NCI-H1694 treated with DMSO at 0.1 percent for 48 hours (cell line): Measurements from ENCODE around the gene CCL4L2.
"Not testable (repeated sequence)": the region's sequence is repeated elsewhere in the genome, so short reads cannot be mapped to it uniquely, and the experiment has no call there.

Source experiments
- DNase-seq: peaks from one replicate; lab custom pipeline; 2025; lab: John Stamatoyannopoulos, UW

CCL4L2 gene

DNA sequence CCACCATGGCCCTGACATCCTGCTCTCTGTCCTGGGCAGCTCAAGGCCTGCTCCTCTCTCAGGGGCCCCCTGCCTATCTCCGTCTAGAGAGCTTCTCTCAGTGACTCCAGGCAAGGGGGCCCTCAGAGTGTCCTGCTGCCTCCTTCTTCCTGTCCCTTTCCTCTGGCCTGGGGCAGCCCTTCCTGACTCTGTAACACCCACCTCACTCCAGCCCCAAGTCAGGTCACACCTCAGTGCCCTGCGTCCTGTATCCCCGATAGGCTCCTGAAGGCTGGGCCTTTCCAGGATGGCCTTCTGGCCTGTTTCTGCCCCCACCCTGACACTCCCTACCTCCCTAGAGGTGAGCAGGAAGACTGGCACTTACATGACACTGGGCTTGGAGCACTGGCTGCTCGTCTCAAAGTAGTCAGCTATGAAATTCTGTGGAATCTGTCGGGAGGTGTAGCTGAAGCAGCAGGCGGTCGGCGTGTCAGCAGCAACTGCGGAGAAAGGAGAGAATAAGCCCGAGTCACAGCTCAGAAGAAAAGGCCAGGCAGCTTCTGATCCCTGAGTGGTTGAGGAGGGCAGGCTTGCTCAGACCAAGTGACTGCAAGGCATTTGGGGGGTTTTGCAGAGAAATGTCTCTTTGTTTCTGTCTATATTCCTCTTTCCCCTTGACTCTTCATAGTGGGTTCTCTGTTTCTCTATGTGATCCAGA is 15.3 kb upstream of the CCL4L2 start:
- DNase-seq, result no peak

DNA sequence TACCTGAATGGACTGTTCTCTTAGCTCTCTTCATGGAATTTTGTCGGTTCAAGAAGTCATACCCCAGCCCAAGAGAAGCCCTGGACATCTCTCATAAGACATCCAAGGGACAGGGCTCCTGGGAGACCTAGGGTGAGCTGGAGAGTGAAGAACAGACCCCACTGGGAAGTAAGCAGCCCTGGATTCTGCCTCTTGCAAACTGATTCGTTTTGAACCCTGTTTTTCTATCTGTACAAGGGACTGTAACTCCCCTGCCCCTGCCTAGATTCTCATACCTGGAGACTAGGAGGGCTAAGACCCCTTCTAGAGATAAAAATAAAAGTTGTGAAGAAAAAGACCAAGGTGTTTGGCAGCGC is 14.8 kb upstream of the CCL4L2 start:
- no peak for DNase-seq

DNA sequence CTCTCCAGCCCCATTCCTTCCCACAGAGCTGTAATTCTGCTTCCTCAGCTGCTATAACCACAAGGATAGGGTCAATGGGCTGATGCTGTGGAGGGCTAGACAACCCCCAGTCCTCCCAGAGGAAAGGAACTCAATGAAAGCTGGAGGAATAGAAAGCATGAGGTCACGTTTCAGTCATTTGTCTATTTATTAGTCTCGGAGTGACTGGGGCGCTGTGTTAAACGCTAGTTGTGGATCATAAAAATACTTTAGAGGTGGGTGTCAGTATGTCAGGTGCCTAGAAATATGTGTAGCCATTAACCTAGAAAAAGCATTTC is 13.5 kb upstream of the CCL4L2 start:
- no peak for DNase-seq

DNA sequence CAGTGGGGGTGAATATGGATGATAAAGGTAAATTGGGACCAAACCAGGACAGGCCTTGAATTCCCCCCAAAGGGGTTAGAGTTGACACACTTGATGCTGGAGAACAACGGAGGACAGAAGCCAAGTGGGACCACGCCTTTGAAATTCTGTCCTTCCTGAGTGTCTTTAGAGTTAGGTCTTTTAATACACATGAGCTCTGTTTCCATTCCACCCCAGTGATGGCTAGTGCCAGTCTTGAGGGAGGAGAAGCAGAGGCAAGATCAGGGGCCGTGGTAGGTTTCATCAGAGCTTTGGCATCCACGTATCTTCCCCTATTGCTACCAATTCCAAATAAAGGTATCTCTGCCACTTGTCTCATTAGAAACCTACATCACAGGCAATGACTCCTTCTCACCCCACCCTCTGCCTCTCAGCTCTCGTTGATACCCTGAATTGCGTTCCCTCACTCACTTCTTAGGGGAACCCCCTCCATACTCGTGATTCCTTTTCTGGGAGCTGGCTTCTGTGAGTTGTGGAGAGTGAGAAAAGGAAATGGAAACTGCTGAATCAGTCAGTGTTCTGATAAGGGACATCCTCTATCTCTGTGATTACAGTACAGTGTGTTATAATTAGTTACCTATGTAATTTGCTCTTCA is 11.9 kb upstream of the CCL4L2 start:
- DNase-seq, result no peak

DNA sequence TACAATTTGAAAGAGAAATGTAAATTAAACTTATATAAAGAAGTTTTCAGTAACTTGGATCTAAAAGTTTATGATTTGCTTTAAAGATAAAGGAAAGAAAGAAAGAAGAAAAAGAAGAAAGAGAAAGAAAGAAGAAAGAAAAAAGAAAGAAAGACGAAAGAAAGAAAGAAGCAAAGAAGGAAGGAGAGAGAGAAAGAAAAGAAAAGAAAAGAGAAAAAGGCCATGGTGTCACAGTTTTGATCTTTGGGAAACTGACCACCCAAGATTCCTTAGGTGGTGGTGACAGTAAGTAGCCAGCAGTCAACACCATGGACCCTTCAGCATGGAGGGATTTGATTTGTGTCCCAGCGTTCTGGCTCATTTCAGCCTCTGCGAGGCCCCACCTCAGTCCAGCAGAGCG is 9.8 kb upstream of the CCL4L2 start:
- DNase-seq, result not testable (repeated sequence)

DNA sequence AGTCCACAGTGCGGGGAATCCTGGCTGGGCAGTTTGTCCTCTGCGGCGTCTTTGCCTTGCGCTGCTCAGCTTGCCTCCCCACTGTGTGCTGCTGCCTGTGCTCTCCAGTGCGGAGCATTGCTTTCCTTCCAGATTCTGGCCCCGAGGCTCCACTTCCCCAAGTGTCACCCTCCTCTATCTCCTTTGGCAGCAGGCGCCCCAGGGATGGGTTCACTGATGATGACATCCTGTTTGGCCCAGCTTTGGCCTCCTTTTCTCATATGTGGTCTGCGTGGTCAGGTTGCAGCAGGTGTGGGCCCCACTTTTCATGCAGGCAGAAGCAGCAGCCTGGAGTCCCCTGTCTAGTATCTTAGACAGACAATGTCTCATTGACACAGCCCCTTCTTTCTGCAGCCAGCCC is 9.4 kb upstream of the CCL4L2 start:
- DNase-seq, result not testable (repeated sequence)

DNA sequence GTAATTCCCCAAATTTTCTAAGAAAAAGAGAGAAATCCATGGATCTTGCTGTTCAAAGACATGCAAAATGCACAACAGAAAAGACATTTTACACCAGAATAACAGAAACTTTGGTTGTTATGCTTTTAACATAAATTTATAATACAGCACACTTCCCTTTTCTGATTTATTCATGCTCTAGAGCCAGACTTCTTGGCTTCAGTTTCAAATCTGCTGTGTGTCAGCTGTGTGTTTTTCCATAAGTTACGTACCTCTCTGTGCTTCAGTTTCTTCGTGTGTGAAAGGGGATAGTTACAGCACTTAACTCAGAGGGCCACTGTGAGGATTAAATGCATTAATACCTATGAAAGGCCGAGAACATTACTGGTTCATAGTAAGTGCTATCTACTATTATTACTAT is 7.5 kb upstream of the CCL4L2 start:
- DNase-seq, result no peak

DNA sequence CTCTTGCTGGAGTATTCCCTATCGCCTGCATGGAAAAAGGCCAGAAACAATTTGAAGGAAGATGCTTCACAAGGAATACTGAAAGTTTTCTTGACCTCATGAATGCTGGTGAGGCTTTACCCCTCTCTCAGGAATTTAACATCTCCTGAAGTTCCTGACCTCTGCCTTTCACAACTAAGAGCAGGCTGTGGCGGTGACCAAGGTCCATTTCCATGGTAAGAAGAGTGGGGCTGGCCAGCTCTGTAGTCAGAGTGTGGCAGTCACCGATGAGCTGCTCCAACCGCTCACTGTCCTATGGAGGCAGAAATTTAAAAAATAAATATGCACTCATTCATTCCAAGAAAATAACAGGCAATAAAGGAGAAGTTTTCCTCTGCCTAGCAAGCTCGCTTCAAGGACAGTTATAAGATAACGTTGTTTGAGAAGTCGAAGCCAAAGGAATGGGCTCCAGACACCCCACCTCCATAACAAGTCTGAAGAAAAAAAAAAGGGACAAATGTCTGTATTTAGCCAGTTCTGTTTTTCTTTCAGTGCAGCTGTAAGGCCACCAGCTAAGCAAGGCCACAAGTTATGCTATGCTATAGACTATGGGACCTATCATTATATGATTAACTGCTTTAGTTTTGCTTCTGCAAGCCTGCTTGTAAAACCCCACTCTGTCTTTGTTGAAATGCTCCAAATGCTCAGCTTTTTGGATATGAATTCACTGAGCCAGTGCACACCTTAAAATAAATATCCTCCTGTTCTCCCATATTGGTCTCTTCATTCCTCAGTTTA is 6.0 kb upstream of the CCL4L2 start:
- DNase-seq, result no peak

DNA sequence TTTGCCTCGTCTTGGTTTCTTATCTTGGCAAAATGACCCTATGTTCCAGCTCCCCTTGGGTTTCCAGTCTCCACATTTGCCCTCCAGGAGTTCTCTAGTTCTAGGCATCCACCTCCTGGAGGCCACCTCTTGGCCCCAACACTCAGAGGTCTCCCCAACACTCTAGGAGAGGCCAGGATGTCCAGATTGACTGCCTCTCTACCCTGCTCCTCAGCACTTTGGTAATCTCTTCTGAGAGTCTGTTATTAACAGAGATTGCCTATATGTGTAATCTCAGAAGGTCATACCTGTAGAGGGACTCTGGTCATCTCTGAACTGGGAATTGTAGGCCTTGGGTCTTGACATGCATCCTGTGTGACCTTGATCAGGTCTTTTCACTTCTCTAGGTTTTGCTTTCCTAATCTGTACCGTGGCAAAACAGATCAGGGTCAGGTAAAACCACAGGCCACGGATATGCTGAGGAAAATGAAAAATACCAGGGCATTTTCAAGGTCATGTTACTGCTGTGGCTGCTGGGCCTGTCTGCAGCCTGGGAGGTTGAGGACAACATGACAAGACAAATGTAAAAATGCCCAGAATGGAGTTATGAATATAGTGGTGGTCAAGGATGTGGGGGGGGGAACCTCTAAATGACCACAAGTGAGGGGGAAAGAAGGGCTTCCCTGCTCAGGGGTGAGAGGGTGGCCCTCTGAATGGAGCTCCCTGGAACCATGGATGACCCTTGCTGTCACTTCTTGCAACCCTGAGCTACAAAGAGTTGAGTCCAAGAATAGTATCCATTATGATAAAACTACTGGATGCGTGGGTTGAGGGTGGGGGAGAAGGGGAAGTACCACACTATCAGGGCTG is 5.0 kb upstream of the CCL4L2 start:
- no peak for DNase-seq

DNA sequence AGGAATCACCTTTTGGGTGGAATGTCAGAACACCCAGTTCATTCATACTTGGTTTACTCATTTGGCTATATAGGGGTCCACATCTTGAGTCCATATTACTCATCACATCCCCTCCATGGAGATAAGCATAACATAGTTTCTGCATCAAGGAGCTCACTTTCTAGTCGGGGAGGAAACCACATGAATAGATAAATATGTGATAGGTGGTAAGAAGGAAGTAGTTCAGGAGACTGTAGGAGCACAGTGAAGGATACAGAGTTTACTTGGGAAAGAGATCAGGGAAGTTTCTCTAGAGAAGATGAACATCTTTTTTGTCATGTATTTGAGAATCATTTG is 4.4 kb upstream of the CCL4L2 start:
- DNase-seq, result not testable (repeated sequence)

DNA sequence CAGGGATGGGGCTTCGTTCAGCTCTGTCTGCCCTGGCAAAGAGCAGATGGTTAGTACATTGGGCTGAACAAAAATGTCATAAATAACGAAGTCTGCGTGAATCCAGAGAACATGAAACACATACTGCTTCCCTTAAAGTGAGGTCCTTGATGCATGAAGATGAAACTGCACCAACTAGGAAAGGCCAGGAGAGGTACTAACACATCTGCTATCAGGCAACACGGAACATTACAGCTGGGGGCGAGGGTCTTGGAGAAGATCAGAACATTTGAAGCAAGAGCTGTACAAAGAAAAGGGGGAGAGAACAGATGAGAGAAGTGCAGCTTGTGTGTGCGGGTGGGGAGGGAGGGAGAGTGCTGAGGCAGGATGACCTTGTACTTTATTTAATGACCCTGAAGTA is 3.5 kb upstream of the CCL4L2 start:
- DNase-seq, result not testable (repeated sequence)

DNA sequence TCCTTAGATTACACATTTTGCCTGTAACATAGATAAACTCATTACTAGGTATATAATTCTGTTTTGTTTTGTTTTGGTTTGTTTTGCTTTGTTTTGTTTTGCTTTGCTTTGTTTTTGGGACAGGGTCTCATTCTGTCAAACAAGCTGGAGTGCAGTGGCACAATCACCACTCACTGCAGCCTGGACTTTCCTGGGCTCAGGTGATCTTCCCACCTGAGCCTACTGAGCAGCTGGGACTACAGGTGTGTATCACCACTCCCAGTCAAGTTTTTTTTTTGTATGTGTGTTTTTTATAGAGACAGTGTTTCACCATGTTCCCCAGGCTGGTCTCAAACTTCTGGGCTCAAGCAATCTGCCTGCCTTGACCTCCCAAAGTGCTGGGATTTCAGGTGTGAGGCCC is 1.3 kb upstream of the CCL4L2 start:
- no peak for DNase-seq

DNA sequence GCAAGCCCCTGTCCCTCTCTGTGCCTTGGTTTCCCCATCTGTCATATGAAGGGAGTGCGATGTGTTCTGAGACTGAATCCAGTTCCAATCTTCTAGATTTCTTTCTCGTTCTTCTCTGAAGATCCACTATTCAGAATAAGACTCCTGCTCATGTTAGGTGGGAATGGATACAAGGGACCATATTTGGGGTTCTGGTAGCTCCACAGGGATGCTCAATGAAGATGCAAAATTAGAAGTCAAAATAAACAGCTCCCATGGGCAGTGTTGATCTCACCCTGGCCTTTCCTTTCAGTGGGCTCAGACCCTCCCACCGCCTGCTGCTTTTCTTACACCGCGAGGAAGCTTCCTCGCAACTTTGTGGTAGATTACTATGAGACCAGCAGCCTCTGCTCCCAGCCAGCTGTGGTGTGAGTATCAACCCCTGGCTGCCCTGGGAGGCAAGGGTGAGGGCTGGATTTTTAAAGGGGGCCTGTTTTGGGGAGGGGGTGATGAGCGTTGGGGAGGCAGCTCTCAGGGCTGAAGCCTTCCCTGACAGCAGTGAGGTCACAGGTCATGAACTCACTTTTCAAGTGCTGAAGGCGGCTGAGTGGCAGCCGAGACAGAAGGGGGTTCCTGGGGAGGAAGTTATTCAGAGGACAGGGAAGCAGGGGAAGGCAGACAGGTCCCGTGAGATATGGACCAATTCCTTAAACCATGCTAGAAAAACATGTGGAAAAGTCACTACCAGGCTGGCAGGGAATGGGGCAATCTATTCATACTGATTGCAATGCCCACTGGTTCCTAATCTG is 815 bp downstream of the CCL4L2 start:
- not testable (repeated sequence) for DNase-seq

DNA sequence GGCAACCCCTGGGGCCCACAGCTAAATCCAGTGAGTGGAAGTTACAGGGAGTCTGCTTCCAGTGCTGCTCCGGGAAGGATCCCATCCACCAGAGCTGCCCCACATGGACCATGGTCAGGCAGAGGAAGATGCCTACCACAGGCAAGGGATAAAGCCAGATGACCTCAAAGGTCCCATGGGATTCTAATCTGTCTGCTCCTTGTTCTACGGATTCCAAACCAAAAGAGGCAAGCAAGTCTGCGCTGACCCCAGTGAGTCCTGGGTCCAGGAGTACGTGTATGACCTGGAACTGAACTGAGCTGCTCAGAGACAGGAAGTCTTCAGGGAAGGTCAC is 1.4 kb downstream of the CCL4L2 start:
- no peak for DNase-seq

DNA sequence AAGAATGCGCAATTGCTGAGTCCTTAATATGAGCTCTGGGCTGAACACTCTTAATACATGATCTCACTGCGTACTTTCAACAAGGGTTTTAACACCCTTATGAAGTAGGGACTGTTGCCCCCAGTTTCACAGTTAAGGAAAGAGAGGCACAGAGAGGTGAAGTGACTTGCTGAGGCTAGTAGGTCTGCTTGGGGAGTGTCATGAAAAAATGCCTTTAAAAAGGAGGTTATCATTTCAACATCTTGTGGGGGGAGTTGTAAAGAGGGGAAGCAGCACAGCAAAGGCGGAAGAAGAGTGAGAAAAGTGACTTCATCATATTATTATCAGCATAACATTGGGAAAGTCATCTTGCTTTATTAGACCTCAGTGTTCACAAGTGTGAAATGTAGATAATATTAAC is 2.1 kb downstream of the CCL4L2 start:
- no peak for DNase-seq

DNA sequence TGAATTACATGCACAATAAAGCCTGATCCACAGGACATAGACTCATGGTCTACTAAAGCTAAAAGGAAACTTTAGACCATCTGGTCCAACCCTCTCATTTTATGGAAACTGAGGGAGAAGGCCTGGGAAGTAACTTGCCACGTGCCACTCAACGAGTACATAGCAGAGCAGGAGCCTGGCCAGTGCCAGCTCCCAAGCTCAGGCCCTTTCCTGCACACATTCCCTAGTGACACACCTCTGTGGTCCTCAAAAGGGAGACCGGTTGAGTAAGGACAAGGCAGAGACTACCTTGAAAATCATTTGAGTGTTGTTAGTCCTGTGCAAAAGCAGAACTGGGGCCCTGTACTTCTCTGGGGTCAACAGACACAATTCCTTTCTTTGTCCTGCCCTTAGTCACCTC is 2.8 kb downstream of the CCL4L2 start:
- DNase-seq, result no peak

DNA sequence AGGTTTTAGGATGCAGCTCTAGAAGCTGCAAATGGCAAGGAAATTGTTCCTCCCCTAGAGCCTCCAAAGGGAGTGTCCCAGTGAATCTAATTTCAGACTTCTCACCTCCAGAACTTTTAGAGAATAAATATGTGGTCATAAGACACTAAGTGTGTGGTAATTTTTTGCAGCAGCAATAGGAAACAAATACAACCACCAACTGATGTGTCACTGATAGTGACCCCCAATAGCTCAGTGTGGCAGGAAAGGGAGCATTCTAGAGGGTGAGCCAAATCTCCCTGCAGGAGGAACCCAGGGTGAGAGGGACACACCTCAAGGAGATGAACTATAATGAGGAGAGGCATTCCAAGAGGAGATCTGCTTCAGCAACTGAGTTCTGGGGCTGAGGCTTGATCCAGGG is 4.1 kb downstream of the CCL4L2 start:
- no peak for DNase-seq

DNA sequence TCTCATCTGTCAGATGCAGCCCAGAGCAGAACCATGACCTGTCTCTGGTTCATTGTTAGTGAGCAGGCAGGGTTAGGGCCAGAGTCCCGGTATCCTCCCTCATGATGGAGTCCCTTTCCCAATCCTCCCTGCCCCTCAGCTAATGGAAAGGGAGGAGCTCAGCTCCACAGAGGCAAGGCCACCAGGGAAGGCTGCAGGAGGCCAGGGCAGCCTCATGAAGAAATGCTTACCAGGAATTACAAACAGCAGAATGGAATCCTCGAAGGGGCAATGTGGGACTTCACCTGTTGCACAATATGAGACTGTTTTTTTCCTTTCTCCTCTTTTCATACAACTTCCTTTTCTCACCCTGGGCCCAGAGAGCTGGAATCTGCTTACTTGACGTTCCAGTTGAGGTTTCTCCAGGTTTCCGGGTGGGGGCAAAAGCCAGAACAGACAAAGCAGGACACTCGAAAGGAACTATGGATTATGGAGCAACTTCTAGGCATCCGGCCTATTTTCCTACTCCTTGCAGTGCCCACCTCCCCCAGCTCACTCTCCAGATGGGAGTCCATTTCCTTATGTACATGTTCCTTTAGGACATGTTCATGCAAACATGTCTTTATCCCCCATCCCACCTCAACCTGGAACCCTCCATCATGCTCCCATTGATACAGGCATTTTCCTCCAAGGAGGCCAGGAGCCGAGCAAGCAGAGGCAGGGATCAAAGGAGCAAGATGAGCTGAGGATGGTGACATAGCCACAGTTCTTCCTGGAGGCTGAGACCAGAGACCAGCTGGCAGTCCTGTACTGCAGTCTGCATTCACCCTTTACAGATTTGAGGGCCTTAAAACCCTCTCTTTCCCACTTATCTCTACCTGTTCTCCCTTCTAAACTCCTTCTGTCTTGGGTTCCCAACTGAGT is 4.8 kb downstream of the CCL4L2 start:
- not testable (repeated sequence) for DNase-seq

DNA sequence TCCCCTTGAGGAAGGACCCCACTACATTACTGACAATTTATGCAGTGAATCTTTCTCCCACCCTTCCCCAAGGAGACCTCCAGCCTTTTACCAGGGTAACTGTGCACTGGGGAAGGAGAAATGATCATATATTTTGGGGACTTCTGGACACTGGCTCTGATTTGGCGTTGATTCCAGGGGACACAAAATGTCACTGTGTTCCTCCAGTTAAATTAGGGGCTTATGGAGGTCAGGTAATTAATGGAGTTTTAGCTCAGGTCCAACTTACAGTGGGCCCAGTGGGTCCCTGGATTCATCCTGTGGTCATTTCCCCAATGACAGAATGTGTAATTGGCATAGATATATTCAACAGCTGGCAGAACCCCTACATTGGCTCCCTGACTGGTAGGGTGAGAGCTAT is 8.7 kb downstream of the CCL4L2 start:
- DNase-seq, result not testable (repeated sequence)

DNA sequence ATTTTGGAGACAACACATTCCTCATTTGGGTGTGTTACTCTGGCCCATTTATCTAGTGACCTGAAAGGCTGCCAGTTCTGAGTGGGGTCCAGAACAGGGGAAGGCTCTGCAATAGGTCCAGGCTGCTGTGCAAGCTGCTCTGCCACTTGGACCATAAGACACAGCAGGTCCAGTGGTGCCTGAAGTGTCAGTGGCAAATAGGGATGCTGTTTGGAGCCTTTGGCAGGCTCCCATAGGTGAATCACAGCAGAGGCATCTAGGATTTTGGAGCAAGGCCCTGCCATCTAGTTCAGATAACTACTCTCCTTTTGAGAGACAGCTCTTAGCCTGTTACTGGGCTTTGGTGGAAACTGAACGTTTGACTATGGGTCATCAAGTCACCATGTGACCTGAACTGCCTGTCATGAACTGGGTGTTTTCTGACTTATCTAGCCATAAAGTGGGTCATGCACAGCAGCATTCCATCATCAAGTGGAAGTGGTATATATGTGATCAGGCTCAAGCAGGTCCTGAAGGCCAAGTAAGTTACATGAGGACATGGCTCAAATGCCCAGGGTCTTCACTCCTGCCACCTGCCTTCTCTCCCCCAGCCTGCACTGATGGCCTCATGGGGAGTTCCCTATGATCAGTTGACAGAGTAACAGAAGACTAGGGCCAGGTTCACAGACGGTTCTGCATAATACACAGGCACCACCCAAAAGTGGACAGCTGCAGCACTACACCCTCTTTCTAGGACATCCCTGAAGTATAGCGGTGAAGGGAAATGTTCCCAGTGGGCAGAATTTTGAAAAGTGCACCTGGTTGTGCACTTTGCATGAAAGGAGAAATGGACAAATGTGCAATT is 10.1 kb downstream of the CCL4L2 start:
- DNase-seq, result not testable (repeated sequence)
